Measurements from ENCODE around the gene HTRA1.

Gene HTRA1

GRCh38 chr10:122465401-122466040 is 4.2 kb downstream of the HTRA1 start:
- peak overlapping the region in 2 of 3 experiments; percentile 52 to 96 for H3K4me3 Mint-ChIP-seq
- TF ChIP-seq CTCF (IDR thresholded peaks at IDR 0.05; ENCODE audit: unreplicated experiment in 3 of 3): no peak
- H3K4me1 Mint-ChIP-seq: peaks cover 36% of the 10 kb centered on the region
- H3K27ac Mint-ChIP-seq: no peak overlapping the region
- H3K36me3 Mint-ChIP-seq (ENCODE audit: low read depth): no peaks in the 10 kb centered on the region
- H3K27me3 Mint-ChIP-seq (ENCODE audit: low read depth): peaks cover 70% of the 10 kb centered on the region
- H3K9me3 Mint-ChIP-seq: no peaks in the 10 kb centered on the region

GRCh38 chr10:122466951-122467381 is 5.6 kb downstream of the HTRA1 start:
- H3K9me3 Mint-ChIP-seq: no peaks in the 10 kb centered on the region
- no peak overlapping the region for H3K27ac Mint-ChIP-seq
- no peak overlapping the region for H3K4me3 Mint-ChIP-seq
- no peak for TF ChIP-seq CTCF (IDR thresholded peaks at IDR 0.05; ENCODE audit: unreplicated experiment in 3 of 3)
- peaks cover 32% of the 10 kb centered on the region for H3K4me1 Mint-ChIP-seq
- peaks cover 73% of the 10 kb centered on the region for H3K27me3 Mint-ChIP-seq (ENCODE audit: low read depth)
- H3K36me3 Mint-ChIP-seq (ENCODE audit: low read depth): no peaks in the 10 kb centered on the region

GRCh38 chr10:122467701-122468100 is 6.3 kb downstream of the HTRA1 start:
- Mint-ChIP-seq H3K9me3 (no peaks in the 10 kb centered on the region), H3K4me3 (no peak overlapping the region), H3K27me3 (ENCODE audit: low read depth) (peaks cover 67% of the 10 kb centered on the region), H3K27ac (no peak overlapping the region), H3K36me3 (ENCODE audit: low read depth) (no peaks in the 10 kb centered on the region), H3K4me1 (peaks cover 27% of the 10 kb centered on the region)
- TF ChIP-seq CTCF (IDR thresholded peaks at IDR 0.05; ENCODE audit: unreplicated experiment in 3 of 3): no peak

GRCh38 chr10:122468307-122468925 is 7.1 kb downstream of the HTRA1 start:
- Mint-ChIP-seq H3K27me3 (ENCODE audit: low read depth) (peaks cover 60% of the 10 kb centered on the region), H3K4me1 (peaks cover 20% of the 10 kb centered on the region), H3K4me3 (no peak overlapping the region), H3K27ac (no peak overlapping the region), H3K36me3 (ENCODE audit: low read depth) (no peaks in the 10 kb centered on the region), H3K9me3 (no peaks in the 10 kb centered on the region)
- TF ChIP-seq CTCF (IDR thresholded peaks at IDR 0.05; ENCODE audit: unreplicated experiment in 3 of 3): no peak

- Mint-ChIP-seq H3K36me3 (ENCODE audit: low read depth) (no peaks in the 10 kb centered on the region), H3K9me3 (no peaks in the 10 kb centered on the region), H3K4me3 (no peak overlapping the region), H3K27ac (no peak overlapping the region), H3K27me3 (ENCODE audit: low read depth) (peaks cover 53% of the 10 kb centered on the region), H3K4me1 (peaks cover 22% of the 10 kb centered on the region)
- no peak for TF ChIP-seq CTCF (IDR thresholded peaks at IDR 0.05; ENCODE audit: unreplicated experiment in 3 of 3)
Measured at GRCh38 chr10:122468926-122469781, 7.8 kb downstream of the HTRA1 start.

Measured in nephron (organoid).